Osteocyte (in vitro differentiated cells): ENCODE data around the gene ARHGAP10. TPM values are rescaled to one million over a fixed set of nuclear protein-coding genes. Genes with fewer than 3 reads are reported as not detected.

Source experiments
- DNase-seq: peaks from one replicate; pipeline ENCODE4 v3.0.0; 2021; ENCODE audit warnings: mixed read lengths; ENCODE audit not compliant: unreplicated experiment; ENCODE audit errors: extremely low spot score
- H3K27ac Mint-ChIP-seq: one replicate; pipeline ENCODE4 v1.8.0; 2021; ENCODE audit warnings: mild to moderate bottlenecking, mixed read lengths; ENCODE audit not compliant: unreplicated experiment
- H3K27me3 Mint-ChIP-seq: one replicate; pipeline ENCODE4 v1.8.0; 2021; ENCODE audit warnings: mixed read lengths; ENCODE audit not compliant: unreplicated experiment
- H3K36me3 Mint-ChIP-seq: one replicate; pipeline ENCODE4 v1.8.0; 2021; ENCODE audit warnings: mixed read lengths; ENCODE audit not compliant: unreplicated experiment
- H3K4me1 Mint-ChIP-seq: one replicate; pipeline ENCODE4 v1.8.0; 2021; ENCODE audit warnings: mixed read lengths; ENCODE audit not compliant: unreplicated experiment
- H3K4me3 Mint-ChIP-seq: one replicate; pipeline ENCODE4 v1.8.0; 2021; ENCODE audit warnings: mild to moderate bottlenecking, moderate library complexity, mixed read lengths; ENCODE audit not compliant: unreplicated experiment
- H3K9me3 Mint-ChIP-seq: one replicate; pipeline ENCODE4 v1.8.0; 2021; ENCODE audit warnings: mixed read lengths; ENCODE audit not compliant: unreplicated experiment
- CTCF ChIP-seq: fragments of 200-600 bp; sonication (generic); IDR thresholded peaks from 2 replicates; pipeline ENCODE4 v1.5.0; 2021; ENCODE audit warnings: antibody characterized with exemption, mild to moderate bottlenecking, moderate library complexity
- total RNA-seq: library from RNA; stranded (reverse); gene quantifications from 2 replicates; pipeline ENCODE4 v1.2.1, GENCODE V29; 2021

Gene ARHGAP10
- total RNA-seq, 1 donor from 2014 or later = 121 TPM

GRCh38 chr4:148069086-148069894 is 337.4 kb downstream of the ARHGAP10 start:
- H3K36me3 Mint-ChIP-seq = peaks cover 53% of the 10 kb centered on the region

GRCh38 chr4:148069895-148070178 is 337.9 kb downstream of the ARHGAP10 start:
- no peak for TF ChIP-seq CTCF
- Mint-ChIP-seq H3K27me3 (no peaks in the 10 kb centered on the region), H3K4me1 (peaks cover 14% of the 10 kb centered on the region), H3K9me3 (no peaks in the 10 kb centered on the region), H3K4me3 (no peak overlapping the region), H3K36me3 (peaks cover 55% of the 10 kb centered on the region), H3K27ac (no peak overlapping the region)
- DNase-seq = no peak

More at GRCh38 chr4:148069086-148069894, 337.4 kb downstream of the ARHGAP10 start:
- no peak overlapping the region for H3K27ac Mint-ChIP-seq
- TF ChIP-seq CTCF = no peak
- DNase-seq = no peak
- H3K4me1 Mint-ChIP-seq = peaks cover 14% of the 10 kb centered on the region
- no peak overlapping the region for H3K4me3 Mint-ChIP-seq
- H3K9me3 Mint-ChIP-seq = no peaks in the 10 kb centered on the region
- no peaks in the 10 kb centered on the region for H3K27me3 Mint-ChIP-seq

GRCh38 chr4:148071009-148071408 is 339.1 kb downstream of the ARHGAP10 start:
- Mint-ChIP-seq H3K9me3 (peaks cover under 1% of the 10 kb centered on the region), H3K4me3 (no peak overlapping the region), H3K36me3 (peaks cover 55% of the 10 kb centered on the region), H3K27ac (no peak overlapping the region), H3K4me1 (peaks cover 14% of the 10 kb centered on the region), H3K27me3 (no peaks in the 10 kb centered on the region)
- DNase-seq = no peak
- no peak for TF ChIP-seq CTCF

- Mint-ChIP-seq H3K27ac (no peak overlapping the region), H3K36me3 (peaks cover 60% of the 10 kb centered on the region), H3K4me1 (peaks cover 7% of the 10 kb centered on the region), H3K9me3 (peaks cover 6% of the 10 kb centered on the region), H3K27me3 (no peaks in the 10 kb centered on the region), H3K4me3 (no peak overlapping the region)
- no peak for DNase-seq
- TF ChIP-seq CTCF = no peak
Observed at GRCh38 chr4:148072789-148073188, 340.9 kb downstream of the ARHGAP10 start.

- Mint-ChIP-seq H3K9me3 (peaks cover 6% of the 10 kb centered on the region), H3K27me3 (no peaks in the 10 kb centered on the region), H3K4me3 (no peak overlapping the region), H3K4me1 (peaks cover 7% of the 10 kb centered on the region), H3K27ac (no peak overlapping the region), H3K36me3 (peaks cover 64% of the 10 kb centered on the region)
- TF ChIP-seq CTCF = no peak
- no peak for DNase-seq
Observed at GRCh38 chr4:148073349-148073748, 341.5 kb downstream of the ARHGAP10 start.
